Smooth muscle cell (in vitro differentiated cells): Measurements from ENCODE around the gene F2RL1. TPM values are rescaled to one million over a fixed set of nuclear protein-coding genes. Genes with fewer than 3 reads are reported as not detected.
A peak's percentile ranks its signal among the peaks of the same experiment; 100 is the strongest.
"Not testable (repeated sequence)": the region's sequence is repeated elsewhere in the genome, so short reads cannot be mapped to it uniquely, and the experiment has no call there.

Experiments
- DNase-seq: peaks from one replicate; lab custom pipeline; 2025; ENCODE audit not compliant: unreplicated experiment; lab: John Stamatoyannopoulos, UW
- H2AFZ ChIP-seq: fragments of 200-600 bp; sonication (generic); 2 replicates; pipeline ENCODE4 v1.6.0; 2016; ENCODE audit warnings: antibody characterized with exemption, low read depth, mild to moderate bottlenecking
- H3F3A ChIP-seq: fragments of 200-600 bp; sonication (generic); 2 replicates; pipeline ENCODE4 v1.6.0; 2017; ENCODE audit warnings: antibody characterized with exemption, low read depth
- H3K27ac ChIP-seq: fragments of 200-600 bp; sonication (generic); 2 replicates; pipeline ENCODE4 v1.5.1; 2016; ENCODE audit warnings: low read depth, mild to moderate bottlenecking
- H3K27me3 ChIP-seq: fragments of 200-600 bp; sonication (generic); 2 replicates; pipeline ENCODE4 v1.6.1; 2016; ENCODE audit warnings: low read depth, mild to moderate bottlenecking
- H3K36me3 ChIP-seq: fragments of 200-600 bp; sonication (generic); 2 replicates; pipeline ENCODE4 v1.5.1; 2016; ENCODE audit warnings: low read depth
- H3K4me1 ChIP-seq: fragments of 200-600 bp; sonication (generic); 2 replicates; pipeline ENCODE4 v1.5.1; 2016; ENCODE audit warnings: low read depth
- H3K4me2 ChIP-seq: fragments of 200-600 bp; sonication (generic); 2 replicates; pipeline ENCODE4 v1.6.0; 2016; ENCODE audit warnings: mild to moderate bottlenecking
- H3K4me3 ChIP-seq: fragments of 200-600 bp; sonication (generic); 2 replicates; pipeline ENCODE4 v1.5.1; 2016; ENCODE audit warnings: mild to moderate bottlenecking
- H3K79me2 ChIP-seq: fragments of 200-600 bp; sonication (generic); 2 replicates; pipeline ENCODE4 v1.6.0; 2016; ENCODE audit warnings: low read depth, mild to moderate bottlenecking
- H3K9ac ChIP-seq: fragments of 200-600 bp; sonication (generic); 2 replicates; pipeline ENCODE4 v1.6.0; 2016; ENCODE audit warnings: low read depth
- H3K9me3 ChIP-seq: fragments of 200-600 bp; sonication (generic); replicated peaks from 2 replicates; pipeline ENCODE4 v1.5.1; 2016; ENCODE audit warnings: low read depth
- H4K20me1 ChIP-seq: fragments of 200-600 bp; sonication (generic); 2 replicates; pipeline ENCODE4 v1.6.0; 2016; ENCODE audit warnings: low read depth
- WGBS: methylation state at CpG from one replicate; pipeline ENCODE4 v1.1.7; 2016; ENCODE audit warnings: low lambda C conversion rate; 5-methylcytosine and 5-hydroxymethylcytosine counted together
- polyA plus RNA-seq: library from polyadenylated mRNA; unstranded; fragments of >200 nt; fragmentation: Nextera tagmentation; extraction: Ambion mirVana; gene quantifications from 2 replicates; pipeline ENCODE4 v1.2.1, GENCODE V29; 2016
- total RNA-seq: library from RNA; depleted of rRNA; stranded (reverse); fragments of >200 nt; gene quantifications from 2 replicates; pipeline ENCODE4 v1.2.3, GENCODE V29; 2014
- TF ChIP-seq, protein P1 (sequence below): fragments of 200-600 bp; sonication (generic); IDR thresholded peaks from 2 replicates; pipeline ENCODE4 v1.5.1; 2017; ENCODE audit warnings: borderline replicate concordance, mild to moderate bottlenecking, antibody characterized with exemption; ENCODE audit not compliant: insufficient read depth, poor library complexity, severe bottlenecking

Gene F2RL1
- total and polyA plus RNA-seq, 2 experiments from 2014 or later = 42.6 to 88.3 TPM

DNA sequence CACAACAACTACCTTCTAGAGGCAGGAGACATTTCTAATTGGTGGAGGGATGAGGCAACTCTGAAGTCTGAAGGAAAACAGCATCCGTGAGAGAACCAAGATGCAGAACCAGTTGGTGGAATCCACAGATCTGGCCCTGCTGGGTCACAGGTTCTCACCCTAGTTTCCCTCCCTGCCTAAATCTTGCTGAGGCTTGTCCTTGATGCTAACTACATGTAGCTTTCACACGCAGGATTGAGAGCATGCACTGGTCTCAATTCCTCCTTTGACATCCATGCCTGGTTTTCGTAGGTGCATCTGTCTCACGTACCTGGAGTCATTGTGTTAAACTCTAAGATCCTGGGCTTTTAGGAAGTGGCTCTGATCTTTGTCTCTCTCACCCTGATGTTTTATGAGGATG, 9.7 kb upstream of the F2RL1 start:
- WGBS = 54% methylated on average over 4 of the region's 4 CpGs
- H3K27ac ChIP-seq = peak overlapping the region; percentile 99
- no peaks in the 10 kb centered on the region for H3K79me2 ChIP-seq
- no peak overlapping the region for H3K9ac ChIP-seq
- H3K4me2 ChIP-seq = no peak overlapping the region
- no peaks in the 10 kb centered on the region for H4K20me1 ChIP-seq
- H3K4me1 ChIP-seq = peaks cover 34% of the 10 kb centered on the region
- TF ChIP-seq, protein P1, sequence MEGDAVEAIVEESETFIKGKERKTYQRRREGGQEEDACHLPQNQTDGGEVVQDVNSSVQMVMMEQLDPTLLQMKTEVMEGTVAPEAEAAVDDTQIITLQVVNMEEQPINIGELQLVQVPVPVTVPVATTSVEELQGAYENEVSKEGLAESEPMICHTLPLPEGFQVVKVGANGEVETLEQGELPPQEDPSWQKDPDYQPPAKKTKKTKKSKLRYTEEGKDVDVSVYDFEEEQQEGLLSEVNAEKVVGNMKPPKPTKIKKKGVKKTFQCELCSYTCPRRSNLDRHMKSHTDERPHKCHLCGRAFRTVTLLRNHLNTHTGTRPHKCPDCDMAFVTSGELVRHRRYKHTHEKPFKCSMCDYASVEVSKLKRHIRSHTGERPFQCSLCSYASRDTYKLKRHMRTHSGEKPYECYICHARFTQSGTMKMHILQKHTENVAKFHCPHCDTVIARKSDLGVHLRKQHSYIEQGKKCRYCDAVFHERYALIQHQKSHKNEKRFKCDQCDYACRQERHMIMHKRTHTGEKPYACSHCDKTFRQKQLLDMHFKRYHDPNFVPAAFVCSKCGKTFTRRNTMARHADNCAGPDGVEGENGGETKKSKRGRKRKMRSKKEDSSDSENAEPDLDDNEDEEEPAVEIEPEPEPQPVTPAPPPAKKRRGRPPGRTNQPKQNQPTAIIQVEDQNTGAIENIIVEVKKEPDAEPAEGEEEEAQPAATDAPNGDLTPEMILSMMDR = no peak
- no peaks in the 10 kb centered on the region for H3K27me3 ChIP-seq
- DNase-seq = no peak
- no peak overlapping the region for H3K4me3 ChIP-seq
- no peak overlapping the region for H2AFZ ChIP-seq
- H3K36me3 ChIP-seq = no peaks in the 10 kb centered on the region
- no peaks in the 10 kb centered on the region for H3K9me3 ChIP-seq
- H3F3A ChIP-seq = peaks cover 28% of the 10 kb centered on the region

DNA sequence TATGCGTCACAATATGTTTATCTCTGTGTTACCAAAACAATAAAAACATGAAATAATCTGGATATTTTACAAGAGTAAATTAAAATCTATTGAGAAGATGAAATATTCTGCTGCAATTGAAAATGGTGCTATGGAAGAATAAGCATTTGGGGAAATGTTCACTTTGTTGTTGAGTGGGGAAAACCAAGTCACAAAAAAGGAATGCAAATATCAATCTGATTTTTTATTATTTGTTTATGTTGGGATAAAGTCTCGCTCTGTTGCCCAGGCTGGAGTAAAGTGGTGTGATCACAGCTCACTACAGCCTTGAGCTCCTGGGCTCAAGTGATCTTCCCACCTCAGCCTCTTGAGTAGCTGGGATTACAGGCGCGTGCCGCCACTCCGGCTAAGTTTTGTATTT, 8.6 kb upstream of the F2RL1 start:
- Histone ChIP-seq H3K27me3 (no peaks in the 10 kb centered on the region), H3K4me3 (no peak overlapping the region), H3K79me2 (no peaks in the 10 kb centered on the region), H3K9me3 (no peaks in the 10 kb centered on the region), H4K20me1 (no peaks in the 10 kb centered on the region), H3F3A (peaks cover 35% of the 10 kb centered on the region), H3K9ac (no peak overlapping the region), H3K27ac (peak overlapping the region; percentile 25), H3K4me1 (peaks cover 34% of the 10 kb centered on the region), H3K4me2 (no peak overlapping the region), H2AFZ (no peak overlapping the region), H3K36me3 (no peaks in the 10 kb centered on the region)
- 67% methylated on average over 6 of the region's 6 CpGs for WGBS
- TF ChIP-seq, protein P1 = no peak
- no peak for DNase-seq

DNA sequence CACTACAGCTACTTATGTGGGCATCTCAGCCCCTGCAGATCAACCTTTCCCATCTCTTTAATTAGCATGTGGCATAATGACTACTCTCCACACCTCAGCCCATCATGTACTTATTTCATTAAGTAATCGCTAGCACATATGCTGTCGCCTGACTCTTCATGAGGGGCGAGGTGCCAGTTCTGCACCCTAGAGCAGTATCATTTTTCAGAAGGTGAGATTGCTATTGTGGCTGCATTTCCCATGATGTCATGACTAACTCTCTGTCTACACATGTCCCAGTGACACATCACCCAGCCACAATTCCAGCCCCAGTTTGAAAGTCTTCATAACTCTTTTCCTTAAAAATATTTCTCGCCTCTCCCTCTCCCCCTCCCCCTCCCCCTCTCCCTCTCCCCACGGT, 7.6 kb upstream of the F2RL1 start:
- Histone ChIP-seq H4K20me1 (no peaks in the 10 kb centered on the region), H3K4me1 (peaks cover 34% of the 10 kb centered on the region), H3K9ac (no peak overlapping the region), H3K79me2 (no peaks in the 10 kb centered on the region), H2AFZ (no peak overlapping the region), H3K27me3 (no peaks in the 10 kb centered on the region), H3K9me3 (no peaks in the 10 kb centered on the region), H3K36me3 (no peaks in the 10 kb centered on the region), H3K4me2 (no peak overlapping the region), H3F3A (peaks cover 44% of the 10 kb centered on the region), H3K27ac (peak overlapping the region; percentile 39), H3K4me3 (no peak overlapping the region)
- TF ChIP-seq, protein P1 = no peak
- DNase-seq = no peak
- 82% methylated on average over 3 of the region's 5 CpGs for WGBS

DNA sequence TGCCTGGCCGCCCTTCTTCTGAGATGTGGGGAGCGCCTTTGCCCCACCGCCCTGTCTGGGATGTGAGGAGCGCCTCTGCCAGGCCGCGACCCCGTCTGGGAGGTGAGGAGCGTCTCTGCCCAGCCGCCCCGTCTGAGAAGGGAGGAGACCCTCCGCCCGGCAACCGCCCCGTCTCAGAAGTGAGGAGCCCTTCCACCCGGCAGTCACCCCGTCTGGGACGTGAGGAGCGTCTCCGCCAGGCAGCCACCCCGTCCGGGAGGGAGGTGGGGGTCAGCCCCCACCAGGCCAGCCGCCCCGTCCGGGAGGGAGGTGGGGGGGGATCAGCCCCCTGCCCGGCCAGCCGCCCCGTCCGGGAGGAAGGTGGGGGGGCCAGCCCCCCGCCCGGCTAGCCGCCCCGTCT, 6.6 kb upstream of the F2RL1 start:
- H2AFZ ChIP-seq, H3K9ac ChIP-seq, H3K4me3 ChIP-seq, H3K27ac ChIP-seq, DNase-seq, H3K36me3 ChIP-seq, H3K27me3 ChIP-seq, H3K9me3 ChIP-seq, H3K4me2 ChIP-seq, H3K79me2 ChIP-seq, H4K20me1 ChIP-seq: not testable (repeated sequence)
- peaks cover 26% of the 10 kb centered on the region for H3K4me1 ChIP-seq
- WGBS = 97% methylated on average over 14 of the region's 32 CpGs
- H3F3A ChIP-seq = peaks cover 48% of the 10 kb centered on the region
